Right atrium auricular region (tissue), 2 donors: ENCODE measurements around the gene GLP2R. TPM values are rescaled to one million over a fixed set of nuclear protein-coding genes. Genes with fewer than 3 reads are reported as not detected.

Source experiments
- DNase-seq: peaks from one replicate; pipeline ENCODE4 v3.0.0-alpha.2; 2019; ENCODE audit warnings: low spot score
- H3K27ac ChIP-seq, 2 donors: fragments of 200-600 bp; sonication (generic); 1 replicate in 1 of 2; 2 replicates in 1 of 2; pipeline ENCODE4 v1.5.1; 2016 to 2019
- H3K27me3 ChIP-seq, 2 donors: fragments of 200-600 bp; sonication (generic); one replicate each; pipeline versions ENCODE4 v1.5.1 to v1.6.0; 2017 to 2019
- H3K36me3 ChIP-seq: fragments of 200-600 bp; sonication (generic); one replicate; pipeline ENCODE4 v1.5.1; 2016
- H3K4me1 ChIP-seq, 2 donors: fragments of 200-600 bp; sonication (generic); one replicate each; pipeline versions ENCODE4 v1.5.1 to v1.6.0; 2017 to 2019
- H3K4me3 ChIP-seq, 2 donors: fragments of 200-600 bp; sonication (generic); 1 replicate in 1 of 2; 2 replicates in 1 of 2; pipeline ENCODE4 v1.5.1; 2017 to 2019; ENCODE audit warnings: mild to moderate bottlenecking in 1 of 2, moderate library complexity in 1 of 2
- H3K9me3 ChIP-seq, 2 donors: fragments of 200-600 bp; sonication (generic); one replicate each; pipeline ENCODE4 v1.5.1; 2019
- total RNA-seq, 2 donors: library from RNA; depleted of rRNA; stranded (reverse); fragments of >200 nt; gene quantifications; one replicate each; pipeline ENCODE4 v1.1.0, GENCODE V29; 2016
- TF ChIP-seq, protein P1 (sequence below), 2 donors: fragments of 200-600 bp; sonication (generic); IDR thresholded peaks; one replicate each; pipeline ENCODE4 v1.5.1; 2019; ENCODE audit warnings: antibody characterized with exemption in 2 of 2

GLP2R gene
- total RNA-seq, 2 donors from 2014 or later = 1.0 to 1.7 TPM

DNA sequence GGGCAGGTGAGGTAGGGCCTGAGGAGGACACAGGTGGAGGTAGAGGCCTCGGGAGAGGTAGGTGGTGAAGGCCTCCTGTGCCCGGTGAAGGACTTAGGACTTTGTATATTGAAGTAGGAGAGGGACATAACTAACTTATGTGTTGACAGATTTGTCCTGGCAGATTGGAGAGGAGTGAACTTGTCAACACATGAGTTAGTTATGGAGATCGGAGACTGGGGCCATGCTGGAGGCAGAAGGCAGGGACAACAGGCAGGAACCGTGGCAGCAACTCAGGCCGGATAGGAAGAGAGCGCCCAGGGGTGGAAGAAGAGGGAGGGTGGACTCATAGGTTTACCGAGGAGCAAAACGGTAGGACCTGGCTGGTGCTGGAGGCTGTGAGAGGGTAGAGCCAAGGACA, 18.4 kb downstream of the GLP2R start:
- Histone ChIP-seq H3K27ac (peak overlapping the region in 1 of 2 donors; percentile 92), H3K4me1 (peaks cover 0 to 37% of the 10 kb centered on the region in 2 donors), H3K27me3 (no peaks in the 10 kb centered on the region), H3K36me3 (no peaks in the 10 kb centered on the region), H3K9me3 (no peaks in the 10 kb centered on the region), H3K4me3 (no peak overlapping the region)
- DNase-seq = no peak
- TF ChIP-seq, protein P1, sequence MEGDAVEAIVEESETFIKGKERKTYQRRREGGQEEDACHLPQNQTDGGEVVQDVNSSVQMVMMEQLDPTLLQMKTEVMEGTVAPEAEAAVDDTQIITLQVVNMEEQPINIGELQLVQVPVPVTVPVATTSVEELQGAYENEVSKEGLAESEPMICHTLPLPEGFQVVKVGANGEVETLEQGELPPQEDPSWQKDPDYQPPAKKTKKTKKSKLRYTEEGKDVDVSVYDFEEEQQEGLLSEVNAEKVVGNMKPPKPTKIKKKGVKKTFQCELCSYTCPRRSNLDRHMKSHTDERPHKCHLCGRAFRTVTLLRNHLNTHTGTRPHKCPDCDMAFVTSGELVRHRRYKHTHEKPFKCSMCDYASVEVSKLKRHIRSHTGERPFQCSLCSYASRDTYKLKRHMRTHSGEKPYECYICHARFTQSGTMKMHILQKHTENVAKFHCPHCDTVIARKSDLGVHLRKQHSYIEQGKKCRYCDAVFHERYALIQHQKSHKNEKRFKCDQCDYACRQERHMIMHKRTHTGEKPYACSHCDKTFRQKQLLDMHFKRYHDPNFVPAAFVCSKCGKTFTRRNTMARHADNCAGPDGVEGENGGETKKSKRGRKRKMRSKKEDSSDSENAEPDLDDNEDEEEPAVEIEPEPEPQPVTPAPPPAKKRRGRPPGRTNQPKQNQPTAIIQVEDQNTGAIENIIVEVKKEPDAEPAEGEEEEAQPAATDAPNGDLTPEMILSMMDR (IDR thresholded peaks at IDR 0.05) = no peak

DNA sequence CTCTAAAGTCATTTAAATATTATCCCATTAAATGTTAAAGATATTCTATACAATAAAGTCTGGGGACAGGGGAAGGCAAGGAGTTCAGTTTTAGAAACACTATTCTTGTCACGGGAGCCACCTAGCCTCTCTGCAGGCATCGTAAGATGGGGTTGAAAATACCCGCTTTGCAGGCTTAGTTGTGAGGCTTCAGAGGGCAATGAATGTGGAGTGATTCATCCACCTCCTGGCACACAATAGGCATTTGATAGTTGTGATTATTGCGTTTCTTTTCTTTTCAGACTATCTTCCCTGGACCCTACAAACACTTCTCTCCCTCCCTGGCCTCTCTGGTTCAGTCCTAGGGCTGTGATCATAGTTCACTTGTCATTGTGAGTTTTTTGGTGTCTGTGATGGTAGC, 19.6 kb downstream of the GLP2R start:
- Histone ChIP-seq H3K27me3 (no peaks in the 10 kb centered on the region), H3K9me3 (no peaks in the 10 kb centered on the region), H3K4me1 (peaks cover 0 to 34% of the 10 kb centered on the region in 2 donors), H3K4me3 (no peak overlapping the region), H3K36me3 (no peaks in the 10 kb centered on the region), H3K27ac (no peak overlapping the region)
- DNase-seq = no peak
- TF ChIP-seq, protein P1 (IDR thresholded peaks at IDR 0.05) = no peak

GRCh38 chr17:9850151-9850550, 24.4 kb downstream of the GLP2R start:
- TF ChIP-seq, protein P1 (IDR thresholded peaks at IDR 0.05) = no peak

GRCh38 chr17:9854255-9854654, 28.5 kb downstream of the GLP2R start:
- H3K27ac ChIP-seq = no peak overlapping the region
- no peak for DNase-seq
- no peaks in the 10 kb centered on the region for H3K9me3 ChIP-seq
- TF ChIP-seq, protein P1 (IDR thresholded peaks at IDR 0.05) = no peak
- H3K36me3 ChIP-seq = no peaks in the 10 kb centered on the region
- no peaks in the 10 kb centered on the region for H3K27me3 ChIP-seq
- no peak overlapping the region for H3K4me3 ChIP-seq
- H3K4me1 ChIP-seq = no peaks in the 10 kb centered on the region

More at GRCh38 chr17:9850151-9850550, 24.4 kb downstream of the GLP2R start:
- H3K9me3 ChIP-seq = no peaks in the 10 kb centered on the region
- H3K36me3 ChIP-seq = no peaks in the 10 kb centered on the region
- no peaks in the 10 kb centered on the region for H3K4me1 ChIP-seq
- no peaks in the 10 kb centered on the region for H3K27me3 ChIP-seq
- no peak overlapping the region for H3K4me3 ChIP-seq
- no peak overlapping the region for H3K27ac ChIP-seq
- no peak for DNase-seq

GRCh38 chr17:9855036-9855435, 29.3 kb downstream of the GLP2R start:
- Histone ChIP-seq H3K9me3 (no peaks in the 10 kb centered on the region), H3K36me3 (no peaks in the 10 kb centered on the region), H3K4me3 (no peak overlapping the region), H3K27me3 (no peaks in the 10 kb centered on the region), H3K4me1 (no peaks in the 10 kb centered on the region), H3K27ac (no peak overlapping the region)
- no peak for DNase-seq
- TF ChIP-seq, protein P1 (IDR thresholded peaks at IDR 0.05) = no peak

DNA sequence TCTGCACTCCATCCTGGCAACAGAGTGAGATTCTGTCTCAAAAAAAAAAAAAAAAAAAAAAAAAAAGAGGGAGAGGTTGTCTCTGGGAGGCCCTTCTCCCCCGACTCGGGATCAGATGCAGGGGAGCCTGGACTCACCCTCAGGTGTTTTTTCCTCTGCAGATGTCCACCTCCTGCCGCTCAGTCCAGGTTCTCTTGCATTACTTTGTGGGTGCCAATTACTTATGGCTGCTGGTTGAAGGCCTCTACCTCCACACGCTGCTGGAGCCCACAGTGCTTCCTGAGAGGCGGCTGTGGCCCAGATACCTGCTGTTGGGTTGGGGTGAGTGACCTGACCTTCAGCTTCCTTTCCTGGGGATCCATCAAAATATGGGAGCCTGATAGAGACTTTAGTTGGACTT, 34.1 kb downstream of the GLP2R start:
- Histone ChIP-seq H3K27me3 (no peaks in the 10 kb centered on the region), H3K27ac (no peak overlapping the region), H3K36me3 (no peaks in the 10 kb centered on the region), H3K9me3 (peaks cover 0 to 6% of the 10 kb centered on the region in 2 donors), H3K4me1 (no peaks in the 10 kb centered on the region), H3K4me3 (no peak overlapping the region)
- peak; percentile 11 for DNase-seq
- TF ChIP-seq, protein P1 (IDR thresholded peaks at IDR 0.05) = no peak
